Measurements from ENCODE around the gene LONP1. TPM values are rescaled to one million over a fixed set of nuclear protein-coding genes. Genes with fewer than 3 reads are reported as not detected.

LONP1 gene
- total and polyA plus RNA-seq, 2 of the 8 experiments (the other 6 are each of a cell fraction or from before 2014, with no cell fraction given): 98.1 to 117 TPM

DNA sequence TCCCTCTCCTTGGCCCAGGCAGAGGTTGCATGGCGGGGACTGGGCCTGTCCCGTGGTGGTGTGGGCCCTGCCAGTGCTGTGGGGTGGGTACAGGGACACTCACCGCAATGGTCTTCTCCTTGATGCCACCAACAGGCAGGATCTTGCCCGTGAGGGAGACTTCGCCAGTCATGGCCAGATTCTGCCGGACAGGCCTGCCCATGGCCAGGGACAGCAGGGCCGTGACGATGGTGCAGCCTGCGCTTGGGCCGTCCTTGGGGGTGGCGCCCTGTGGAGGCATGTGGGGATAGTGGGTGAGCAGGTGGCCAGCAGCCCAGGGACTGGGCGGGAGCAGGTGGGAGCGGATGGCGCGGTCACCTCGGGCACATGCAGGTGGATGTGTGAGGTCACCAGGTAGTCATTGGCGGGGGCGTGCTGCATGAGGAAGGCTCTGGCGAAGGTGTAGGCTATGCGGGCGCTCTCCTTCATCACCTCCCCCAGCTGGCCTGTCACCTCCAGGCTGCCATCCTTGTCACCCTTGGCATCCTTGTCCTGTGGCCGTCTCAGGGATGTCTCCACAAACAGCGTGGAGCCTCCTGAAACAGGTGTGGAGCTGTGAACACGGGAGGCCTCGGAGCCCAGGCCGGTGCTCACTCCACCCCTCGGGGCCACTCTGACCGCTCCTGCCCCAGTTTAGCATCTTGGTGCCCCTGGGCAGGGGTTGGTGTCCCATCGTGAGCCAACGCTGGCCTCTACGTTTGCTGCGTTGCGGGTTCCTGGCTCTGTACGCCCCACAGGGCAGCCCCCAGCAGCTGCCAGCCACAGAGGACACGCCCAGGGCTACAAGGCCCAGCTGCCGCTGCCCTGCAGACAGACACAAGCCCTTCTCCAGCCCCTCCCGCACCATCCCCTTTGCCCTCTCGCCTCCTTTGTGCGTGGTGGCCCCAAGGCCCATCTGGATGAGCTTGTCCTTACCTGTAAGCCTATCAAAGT, 26.5 kb downstream of the LONP1 start (continued):
- TF ChIP-seq, protein P1, sequence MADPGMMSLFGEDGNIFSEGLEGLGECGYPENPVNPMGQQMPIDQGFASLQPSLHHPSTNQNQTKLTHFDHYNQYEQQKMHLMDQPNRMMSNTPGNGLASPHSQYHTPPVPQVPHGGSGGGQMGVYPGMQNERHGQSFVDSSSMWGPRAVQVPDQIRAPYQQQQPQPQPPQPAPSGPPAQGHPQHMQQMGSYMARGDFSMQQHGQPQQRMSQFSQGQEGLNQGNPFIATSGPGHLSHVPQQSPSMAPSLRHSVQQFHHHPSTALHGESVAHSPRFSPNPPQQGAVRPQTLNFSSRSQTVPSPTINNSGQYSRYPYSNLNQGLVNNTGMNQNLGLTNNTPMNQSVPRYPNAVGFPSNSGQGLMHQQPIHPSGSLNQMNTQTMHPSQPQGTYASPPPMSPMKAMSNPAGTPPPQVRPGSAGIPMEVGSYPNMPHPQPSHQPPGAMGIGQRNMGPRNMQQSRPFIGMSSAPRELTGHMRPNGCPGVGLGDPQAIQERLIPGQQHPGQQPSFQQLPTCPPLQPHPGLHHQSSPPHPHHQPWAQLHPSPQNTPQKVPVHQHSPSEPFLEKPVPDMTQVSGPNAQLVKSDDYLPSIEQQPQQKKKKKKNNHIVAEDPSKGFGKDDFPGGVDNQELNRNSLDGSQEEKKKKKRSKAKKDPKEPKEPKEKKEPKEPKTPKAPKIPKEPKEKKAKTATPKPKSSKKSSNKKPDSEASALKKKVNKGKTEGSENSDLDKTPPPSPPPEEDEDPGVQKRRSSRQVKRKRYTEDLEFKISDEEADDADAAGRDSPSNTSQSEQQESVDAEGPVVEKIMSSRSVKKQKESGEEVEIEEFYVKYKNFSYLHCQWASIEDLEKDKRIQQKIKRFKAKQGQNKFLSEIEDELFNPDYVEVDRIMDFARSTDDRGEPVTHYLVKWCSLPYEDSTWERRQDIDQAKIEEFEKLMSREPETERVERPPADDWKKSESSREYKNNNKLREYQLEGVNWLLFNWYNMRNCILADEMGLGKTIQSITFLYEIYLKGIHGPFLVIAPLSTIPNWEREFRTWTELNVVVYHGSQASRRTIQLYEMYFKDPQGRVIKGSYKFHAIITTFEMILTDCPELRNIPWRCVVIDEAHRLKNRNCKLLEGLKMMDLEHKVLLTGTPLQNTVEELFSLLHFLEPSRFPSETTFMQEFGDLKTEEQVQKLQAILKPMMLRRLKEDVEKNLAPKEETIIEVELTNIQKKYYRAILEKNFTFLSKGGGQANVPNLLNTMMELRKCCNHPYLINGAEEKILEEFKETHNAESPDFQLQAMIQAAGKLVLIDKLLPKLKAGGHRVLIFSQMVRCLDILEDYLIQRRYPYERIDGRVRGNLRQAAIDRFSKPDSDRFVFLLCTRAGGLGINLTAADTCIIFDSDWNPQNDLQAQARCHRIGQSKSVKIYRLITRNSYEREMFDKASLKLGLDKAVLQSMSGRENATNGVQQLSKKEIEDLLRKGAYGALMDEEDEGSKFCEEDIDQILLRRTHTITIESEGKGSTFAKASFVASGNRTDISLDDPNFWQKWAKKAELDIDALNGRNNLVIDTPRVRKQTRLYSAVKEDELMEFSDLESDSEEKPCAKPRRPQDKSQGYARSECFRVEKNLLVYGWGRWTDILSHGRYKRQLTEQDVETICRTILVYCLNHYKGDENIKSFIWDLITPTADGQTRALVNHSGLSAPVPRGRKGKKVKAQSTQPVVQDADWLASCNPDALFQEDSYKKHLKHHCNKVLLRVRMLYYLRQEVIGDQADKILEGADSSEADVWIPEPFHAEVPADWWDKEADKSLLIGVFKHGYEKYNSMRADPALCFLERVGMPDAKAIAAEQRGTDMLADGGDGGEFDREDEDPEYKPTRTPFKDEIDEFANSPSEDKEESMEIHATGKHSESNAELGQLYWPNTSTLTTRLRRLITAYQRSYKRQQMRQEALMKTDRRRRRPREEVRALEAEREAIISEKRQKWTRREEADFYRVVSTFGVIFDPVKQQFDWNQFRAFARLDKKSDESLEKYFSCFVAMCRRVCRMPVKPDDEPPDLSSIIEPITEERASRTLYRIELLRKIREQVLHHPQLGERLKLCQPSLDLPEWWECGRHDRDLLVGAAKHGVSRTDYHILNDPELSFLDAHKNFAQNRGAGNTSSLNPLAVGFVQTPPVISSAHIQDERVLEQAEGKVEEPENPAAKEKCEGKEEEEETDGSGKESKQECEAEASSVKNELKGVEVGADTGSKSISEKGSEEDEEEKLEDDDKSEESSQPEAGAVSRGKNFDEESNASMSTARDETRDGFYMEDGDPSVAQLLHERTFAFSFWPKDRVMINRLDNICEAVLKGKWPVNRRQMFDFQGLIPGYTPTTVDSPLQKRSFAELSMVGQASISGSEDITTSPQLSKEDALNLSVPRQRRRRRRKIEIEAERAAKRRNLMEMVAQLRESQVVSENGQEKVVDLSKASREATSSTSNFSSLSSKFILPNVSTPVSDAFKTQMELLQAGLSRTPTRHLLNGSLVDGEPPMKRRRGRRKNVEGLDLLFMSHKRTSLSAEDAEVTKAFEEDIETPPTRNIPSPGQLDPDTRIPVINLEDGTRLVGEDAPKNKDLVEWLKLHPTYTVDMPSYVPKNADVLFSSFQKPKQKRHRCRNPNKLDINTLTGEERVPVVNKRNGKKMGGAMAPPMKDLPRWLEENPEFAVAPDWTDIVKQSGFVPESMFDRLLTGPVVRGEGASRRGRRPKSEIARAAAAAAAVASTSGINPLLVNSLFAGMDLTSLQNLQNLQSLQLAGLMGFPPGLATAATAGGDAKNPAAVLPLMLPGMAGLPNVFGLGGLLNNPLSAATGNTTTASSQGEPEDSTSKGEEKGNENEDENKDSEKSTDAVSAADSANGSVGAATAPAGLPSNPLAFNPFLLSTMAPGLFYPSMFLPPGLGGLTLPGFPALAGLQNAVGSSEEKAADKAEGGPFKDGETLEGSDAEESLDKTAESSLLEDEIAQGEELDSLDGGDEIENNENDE (IDR thresholded peaks at IDR 0.05; ENCODE audit: insufficient replicate concordance, low read length): peak; percentile 22
- no peak for TF ChIP-seq RXRA (IDR thresholded peaks at IDR 0.05; ENCODE audit: insufficient read depth, low read depth, low read length)
- no peak for TF ChIP-seq HDAC6 (IDR thresholded peaks at IDR 0.05; ENCODE audit: low read depth, low read length)
- TF ChIP-seq, protein P2, sequence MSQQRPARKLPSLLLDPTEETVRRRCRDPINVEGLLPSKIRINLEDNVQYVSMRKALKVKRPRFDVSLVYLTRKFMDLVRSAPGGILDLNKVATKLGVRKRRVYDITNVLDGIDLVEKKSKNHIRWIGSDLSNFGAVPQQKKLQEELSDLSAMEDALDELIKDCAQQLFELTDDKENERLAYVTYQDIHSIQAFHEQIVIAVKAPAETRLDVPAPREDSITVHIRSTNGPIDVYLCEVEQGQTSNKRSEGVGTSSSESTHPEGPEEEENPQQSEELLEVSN (IDR thresholded peaks at IDR 0.05): 0 out of 2 replicates have a peak, but pooled peaks have one; percentile 9
- TF ChIP-seq, protein P3, sequence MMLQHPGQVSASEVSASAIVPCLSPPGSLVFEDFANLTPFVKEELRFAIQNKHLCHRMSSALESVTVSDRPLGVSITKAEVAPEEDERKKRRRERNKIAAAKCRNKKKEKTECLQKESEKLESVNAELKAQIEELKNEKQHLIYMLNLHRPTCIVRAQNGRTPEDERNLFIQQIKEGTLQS (IDR thresholded peaks at IDR 0.05; ENCODE audit: insufficient read depth, low read depth, low read length): no peak
- TF ChIP-seq TAF7 (optimal IDR thresholded peaks at IDR 0.05; ENCODE audit: borderline replicate concordance, low read depth, low read length): peak; percentile 39
- TF ChIP-seq POLR2A (IDR thresholded peaks at IDR 0.05; ENCODE audit: control extremely low read depth in 1 of 2, low read depth in 2 of 2, low read length in 2 of 2): peak; percentile 16 to 52
- no peak for TF ChIP-seq CBX8 (IDR thresholded peaks at IDR 0.05; ENCODE audit: borderline replicate concordance, low read depth, low read length)

Data from H1 (cell line).